22Rv1 (cell line): ENCODE results near the gene NKD1.

Experiments used
- CTCF ChIP-seq: fragments of 450-650 bp; IDR thresholded peaks from 2 replicates; pipeline ENCODE4 v1.5.1; 2017; ENCODE audit warnings: mild to moderate bottlenecking
- ZFX ChIP-seq: fragments of 450-650 bp; IDR thresholded peaks from 2 replicates; pipeline ENCODE4 v1.6.1; 2017; ENCODE audit warnings: antibody characterized with exemption, borderline replicate concordance

- no peak for TF ChIP-seq CTCF
- TF ChIP-seq ZFX = no peak
These were observed 28.4 kb downstream of the NKD1 start for GRCh38 chr16:50576403-50577113.
